ENCODE measurements around the gene ELAVL1.

Gene ELAVL1

DNA sequence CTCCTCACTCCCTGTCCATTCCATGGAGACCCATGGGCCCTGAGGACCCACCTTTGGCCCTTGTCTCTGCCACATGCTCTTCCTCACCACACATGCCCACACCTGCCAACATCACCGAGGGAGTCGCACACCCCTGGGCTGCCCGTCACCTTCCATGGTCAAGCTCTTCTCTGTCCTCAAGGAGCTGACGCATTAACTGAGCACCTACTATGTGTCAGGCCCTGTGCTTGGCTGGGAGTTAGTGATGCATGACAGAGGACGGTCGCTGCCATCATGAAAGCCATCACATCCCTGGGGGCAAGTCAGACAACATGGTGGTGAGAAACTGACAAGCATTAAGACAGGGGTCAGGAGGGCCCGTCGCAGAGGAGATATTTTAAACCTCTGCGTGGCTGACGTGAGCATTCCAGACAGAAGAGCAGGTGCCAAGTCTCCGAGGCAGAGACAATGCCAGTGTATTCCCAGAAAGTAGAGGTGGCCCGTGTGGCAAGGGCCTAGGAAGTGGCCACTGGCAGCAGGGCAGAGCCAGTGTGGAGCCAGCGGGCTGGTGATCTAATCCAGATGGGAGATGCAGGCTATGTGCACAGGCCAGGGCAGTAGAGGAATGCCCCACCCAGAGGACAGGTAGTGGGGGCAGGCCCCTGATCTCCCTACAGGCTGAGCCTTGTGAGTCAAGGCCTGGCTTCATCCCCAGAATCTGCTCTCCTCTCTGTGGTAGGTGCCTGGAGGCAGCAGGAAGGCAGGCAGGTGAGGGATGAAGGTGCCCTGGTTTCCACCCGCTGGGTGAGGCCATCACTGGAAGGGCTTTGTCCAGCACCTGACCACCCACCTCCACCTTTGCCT lies 21.2 kb downstream of the ELAVL1 start:
- no peak for DNase-seq

DNA sequence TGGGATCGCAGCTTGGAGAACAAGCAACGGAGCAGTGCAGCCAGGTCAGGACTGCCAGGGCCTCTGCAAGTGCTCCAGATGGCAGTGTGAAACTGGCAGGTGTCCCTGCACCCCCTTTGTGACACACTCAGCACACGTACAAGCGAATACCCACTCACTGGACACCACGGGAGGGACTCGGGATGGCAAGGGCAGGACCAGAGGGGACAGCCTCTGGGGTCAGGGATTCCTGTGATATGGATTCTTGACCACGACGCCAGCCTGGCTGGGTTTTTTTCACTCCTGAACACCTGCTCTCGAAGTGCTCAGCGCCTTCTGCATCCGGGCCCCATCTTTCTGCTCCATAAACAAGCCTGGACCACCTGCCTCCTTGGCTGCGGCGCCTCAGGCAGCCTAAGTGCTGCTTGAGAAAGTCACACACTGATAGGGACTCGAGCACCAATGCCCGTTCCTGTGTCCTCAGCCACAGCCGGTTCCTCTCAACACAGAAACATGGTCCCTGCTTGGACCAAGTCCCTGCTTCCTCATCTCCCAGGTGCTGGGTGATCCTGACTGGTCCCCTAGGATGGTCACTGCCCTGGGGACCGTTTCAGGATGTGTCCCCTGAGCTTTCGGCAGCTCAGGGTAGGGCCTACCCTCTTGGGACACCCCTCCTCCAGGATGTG lies 22.0 kb downstream of the ELAVL1 start:
- DNase-seq = no peak

DNA sequence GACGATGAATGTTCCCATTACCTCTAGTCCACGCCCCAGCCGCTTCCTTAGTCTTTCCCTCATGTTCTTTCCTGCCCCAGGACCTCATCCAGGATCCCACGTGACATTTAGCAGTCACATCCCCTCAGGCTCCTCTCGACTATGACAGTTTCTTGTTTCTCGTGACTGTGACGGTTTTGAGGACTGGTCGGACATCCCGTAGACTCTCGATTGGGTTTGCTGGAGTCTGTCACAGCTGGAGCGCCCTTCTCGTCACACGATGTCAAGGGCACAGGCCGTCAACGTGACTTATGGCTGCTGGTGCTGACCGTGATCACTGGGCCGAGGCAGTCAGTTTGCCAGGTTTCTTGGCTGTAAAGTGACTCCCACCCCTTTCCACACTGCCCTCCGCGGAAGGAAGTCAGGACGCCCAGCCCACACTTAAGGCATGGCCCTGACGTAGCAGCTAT lies 22.8 kb downstream of the ELAVL1 start:
- no peak for DNase-seq

DNA sequence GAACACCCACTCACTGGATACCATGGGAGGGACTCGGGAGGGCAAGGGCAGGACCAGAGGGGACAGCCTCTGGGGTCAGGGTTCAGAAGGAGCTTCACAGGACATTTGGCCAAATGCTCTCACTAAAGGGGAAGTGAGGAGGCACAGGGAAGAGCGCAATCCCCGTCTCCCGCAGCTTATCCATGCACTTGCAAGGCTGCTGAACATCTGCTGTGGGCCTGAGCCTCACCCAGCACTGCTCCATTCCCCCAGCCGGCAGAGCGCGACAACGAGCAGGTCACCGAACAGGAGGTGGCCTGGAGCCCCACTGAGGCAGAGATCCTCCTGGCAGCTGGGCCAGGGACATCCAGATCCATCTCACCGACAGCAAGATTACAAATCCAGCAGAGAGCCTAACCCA lies 23.3 kb downstream of the ELAVL1 start:
- DNase-seq = no peak

DNA sequence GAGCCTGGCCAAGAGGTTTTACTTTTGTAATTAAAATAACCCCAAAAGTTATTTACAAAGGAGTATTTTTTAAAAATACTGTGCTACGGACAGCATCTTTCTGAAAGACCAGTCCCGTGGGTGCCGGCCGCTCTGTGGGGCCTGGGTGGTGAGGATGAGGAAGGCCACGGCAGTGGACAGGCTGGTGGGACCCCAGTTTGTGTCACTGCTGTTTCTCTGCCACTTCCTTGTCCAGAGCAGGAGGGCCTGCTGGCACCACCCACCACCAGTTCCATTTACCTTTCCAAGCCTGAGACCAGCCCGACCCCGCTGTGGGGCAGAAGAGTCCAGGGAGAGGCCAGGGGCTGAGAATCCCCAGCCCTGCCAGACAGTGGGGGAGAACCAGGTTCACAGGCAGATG lies 23.8 kb downstream of the ELAVL1 start:
- DNase-seq = no peak

DNA sequence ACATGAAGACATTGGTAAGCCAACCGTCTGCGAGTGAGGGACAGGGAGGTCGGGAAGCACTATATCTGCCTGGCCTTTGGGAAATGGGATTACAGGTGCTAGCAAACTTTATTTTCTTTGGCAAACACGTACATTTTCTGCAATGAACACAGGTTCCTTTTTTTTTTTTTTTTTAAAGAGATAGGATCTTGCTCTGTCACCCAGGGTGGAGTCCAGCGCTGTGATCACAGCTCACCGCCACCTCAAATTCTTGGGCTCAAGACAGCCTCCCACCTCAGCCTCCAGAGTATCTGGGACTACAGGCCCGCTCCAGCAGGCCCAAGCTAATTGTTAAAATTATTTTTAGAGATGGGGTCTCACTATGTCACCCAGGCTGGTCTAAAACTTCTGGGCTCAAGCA lies 24.2 kb downstream of the ELAVL1 start:
- DNase-seq = no peak

DNA sequence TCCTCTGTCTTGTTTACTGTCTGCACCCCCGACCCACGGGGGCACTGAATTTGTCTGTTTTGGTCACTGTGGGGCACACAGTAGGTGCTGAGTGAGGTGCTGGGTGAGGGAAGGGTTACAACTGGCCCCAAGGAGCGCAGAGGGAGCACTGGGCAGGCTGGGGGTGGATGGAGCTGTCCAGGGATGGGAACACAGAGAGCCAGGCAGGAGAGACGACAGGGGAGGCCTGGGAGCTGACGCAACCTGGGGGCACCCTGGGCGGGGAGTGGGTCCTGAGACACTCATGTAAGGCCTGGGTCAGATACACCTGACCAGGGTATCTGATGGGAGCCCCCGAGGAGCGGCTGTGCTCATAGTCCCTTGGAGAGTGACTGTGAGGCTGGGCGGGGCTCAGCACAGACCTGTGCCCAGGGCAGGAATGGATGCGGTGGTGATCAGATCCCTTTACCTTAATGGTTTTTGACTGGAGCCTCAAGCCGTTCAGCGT lies 24.8 kb downstream of the ELAVL1 start:
- no peak for DNase-seq

DNA sequence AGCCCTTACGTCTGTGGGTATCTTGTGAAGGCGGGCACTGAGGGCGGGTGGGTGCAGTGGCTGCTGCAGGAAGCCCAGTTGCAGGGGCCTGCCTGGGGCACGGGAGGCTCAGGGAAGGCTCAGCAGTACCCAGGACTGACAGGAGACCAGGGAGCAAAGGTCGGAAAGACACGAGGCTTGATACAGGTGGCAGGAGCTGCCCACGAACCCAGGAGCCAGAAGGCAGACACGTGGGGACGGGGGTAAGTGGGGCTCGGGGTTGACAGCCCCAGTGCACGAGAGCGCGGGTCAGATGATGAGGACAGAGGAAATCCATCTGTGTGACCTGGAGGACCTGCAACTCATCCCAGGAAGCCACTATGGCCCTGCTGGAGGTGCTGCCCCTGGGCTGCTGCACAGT lies 25.3 kb downstream of the ELAVL1 start:
- DNase-seq = no peak

DNA sequence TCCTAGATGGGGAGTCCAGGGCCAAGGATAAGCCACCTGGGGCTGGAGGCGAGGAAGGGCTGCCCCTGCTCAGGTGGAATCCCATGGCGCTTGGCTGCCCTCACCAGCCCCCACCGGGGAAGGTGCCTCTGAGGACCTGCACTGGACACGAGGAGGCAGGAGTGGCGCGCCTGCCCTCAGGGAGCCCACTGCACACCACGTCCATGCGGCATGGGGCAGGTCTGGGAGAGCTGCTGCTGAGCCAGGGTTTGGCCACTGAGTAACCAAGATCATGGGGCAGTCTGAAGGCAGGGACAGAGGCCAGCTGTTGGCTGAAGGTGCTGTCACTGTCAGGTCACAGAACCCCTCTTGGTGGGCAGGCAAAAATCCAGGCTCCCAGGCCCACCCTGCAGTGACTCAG lies 25.9 kb downstream of the ELAVL1 start:
- DNase-seq = no peak

DNA sequence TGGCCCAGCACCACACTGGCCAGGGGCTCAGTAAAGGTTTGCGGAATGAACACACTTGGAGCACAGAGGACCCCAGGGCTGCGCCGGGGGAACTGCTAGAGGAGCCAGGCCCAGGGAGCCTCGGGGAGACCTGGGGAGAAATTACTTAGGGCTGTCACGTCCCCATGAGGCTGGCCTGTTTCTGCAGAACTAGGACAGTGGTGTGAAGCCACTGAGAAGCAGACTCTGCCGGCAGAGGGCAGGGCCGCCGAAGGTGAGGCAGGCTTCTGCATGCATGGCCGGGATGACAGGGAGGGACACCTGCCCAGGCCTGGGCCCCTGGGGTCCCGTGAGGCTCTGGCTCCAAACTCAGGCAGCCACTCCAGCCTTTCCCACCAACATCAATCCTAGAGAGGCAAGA lies 26.4 kb downstream of the ELAVL1 start:
- DNase-seq = no peak

DNA sequence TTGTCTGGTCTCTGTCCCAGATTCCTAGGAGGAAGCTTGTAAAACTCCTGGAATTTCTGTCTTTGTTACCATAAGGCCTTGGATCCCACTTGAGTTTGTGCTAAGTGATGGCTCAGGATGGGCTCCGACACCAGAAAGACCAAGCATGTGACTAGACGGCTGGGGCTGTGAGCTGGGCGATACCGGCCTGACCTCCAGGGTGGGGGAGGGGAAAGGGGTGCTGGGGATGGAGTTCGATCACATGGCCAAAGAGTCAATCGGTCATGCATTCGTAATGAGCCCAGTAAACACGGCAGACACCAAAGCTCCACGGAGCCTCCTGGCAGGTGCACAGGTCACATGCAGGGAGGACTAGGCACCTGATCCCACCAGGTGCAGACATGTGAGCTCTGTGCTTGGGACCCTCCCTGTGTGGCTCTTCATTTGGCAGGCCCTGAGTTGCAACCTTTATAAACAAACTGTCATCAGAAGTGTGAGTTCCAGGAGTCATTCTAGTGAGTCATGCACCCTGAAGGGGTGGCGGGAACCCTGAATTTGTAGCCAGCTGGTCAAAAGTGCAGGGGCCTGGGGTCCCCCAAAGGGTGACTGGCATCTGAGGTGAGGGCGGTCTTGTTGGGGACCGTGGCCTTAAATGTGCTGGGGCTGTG lies 27.1 kb downstream of the ELAVL1 start:
- DNase-seq = no peak

DNA sequence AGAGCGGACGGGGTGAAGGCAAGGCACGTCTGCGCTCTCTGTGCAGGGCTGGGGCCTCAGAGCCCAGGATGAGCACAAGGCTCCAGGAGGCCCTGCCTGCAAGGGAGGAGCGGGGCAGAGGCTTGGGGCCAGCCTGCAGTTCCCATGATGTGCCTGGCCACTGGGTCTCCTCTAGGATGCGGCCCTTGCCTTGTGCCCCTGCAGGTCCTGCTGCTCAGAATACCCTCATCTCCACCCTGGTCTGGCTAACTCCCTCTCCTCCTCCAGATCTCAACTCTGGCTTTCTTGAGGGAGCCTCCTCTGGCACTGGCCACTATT lies 27.8 kb downstream of the ELAVL1 start:
- DNase-seq = no peak

DNA sequence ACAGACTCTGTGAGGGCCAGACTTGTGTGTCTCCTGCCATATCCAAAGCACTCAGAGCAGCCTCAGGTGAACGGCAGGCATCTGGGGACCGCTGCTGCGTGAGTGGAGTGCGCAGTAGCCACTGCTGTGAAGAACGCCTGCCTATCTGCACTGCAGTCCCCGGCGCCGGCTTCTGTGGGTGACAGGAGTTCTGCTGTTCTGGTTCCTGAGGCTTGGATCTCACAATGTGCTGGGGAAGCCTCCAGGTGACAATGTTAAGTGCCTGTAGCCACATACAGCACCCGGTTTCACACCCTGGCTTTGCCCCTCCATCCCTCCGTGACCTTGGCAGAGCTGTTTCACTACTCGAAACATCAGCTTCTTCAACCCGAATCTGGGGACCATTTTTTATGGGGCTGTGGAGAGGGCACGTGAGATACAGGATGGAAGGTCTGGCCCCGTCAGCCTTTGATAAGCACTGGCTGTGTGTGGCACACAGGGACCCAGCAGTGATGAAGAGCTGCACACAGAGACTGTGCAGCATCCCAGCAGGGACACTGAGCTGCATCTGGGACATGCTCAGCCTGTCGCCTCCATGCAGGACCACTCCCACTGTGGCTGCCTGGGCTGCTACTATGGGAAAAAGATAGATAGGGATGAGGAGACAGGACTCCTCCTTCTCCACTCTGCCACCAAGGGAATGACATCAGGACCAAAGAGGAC lies 28.3 kb downstream of the ELAVL1 start:
- DNase-seq = no peak

DNA sequence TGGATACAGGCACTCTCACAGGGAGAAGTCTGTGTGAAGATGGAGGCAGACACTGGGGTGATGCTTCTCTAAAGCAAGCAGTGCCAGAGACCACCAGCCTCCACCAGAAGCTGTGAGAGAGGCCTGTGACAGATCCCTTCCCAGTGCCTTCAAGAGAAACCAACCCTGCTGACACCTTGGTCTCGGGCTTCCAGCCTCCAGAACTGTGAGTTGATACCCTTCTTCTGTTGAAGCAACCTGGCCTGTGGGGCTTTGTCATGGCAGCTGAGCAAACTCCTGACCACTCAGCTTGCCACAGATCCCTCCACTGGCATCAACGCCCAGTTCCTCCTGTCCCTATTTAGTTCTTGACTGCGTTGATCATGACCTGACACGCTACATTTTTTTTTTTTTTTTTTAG lies 29.0 kb downstream of the ELAVL1 start:
- DNase-seq = no peak

DNA sequence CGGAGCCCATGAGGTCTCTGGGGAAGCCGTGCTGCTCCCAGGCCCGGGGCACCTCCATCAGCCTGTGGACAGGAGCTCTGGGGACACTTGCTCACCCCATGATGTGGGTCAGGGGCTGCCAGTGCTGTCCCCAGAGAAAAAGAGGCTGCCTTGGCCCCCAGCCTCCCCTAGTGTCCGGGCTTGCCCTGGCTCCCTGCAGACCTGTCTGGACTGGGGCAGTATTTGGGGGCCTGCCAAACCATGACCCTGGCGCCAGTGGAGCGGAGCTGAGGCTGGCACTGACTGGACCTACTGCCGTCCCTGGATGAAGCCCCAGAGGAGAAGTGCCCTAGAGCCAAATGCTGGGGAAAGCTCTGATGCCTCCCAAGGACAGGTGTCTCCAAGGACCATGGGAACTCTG lies 30.4 kb downstream of the ELAVL1 start:
- no peak for DNase-seq

DNA sequence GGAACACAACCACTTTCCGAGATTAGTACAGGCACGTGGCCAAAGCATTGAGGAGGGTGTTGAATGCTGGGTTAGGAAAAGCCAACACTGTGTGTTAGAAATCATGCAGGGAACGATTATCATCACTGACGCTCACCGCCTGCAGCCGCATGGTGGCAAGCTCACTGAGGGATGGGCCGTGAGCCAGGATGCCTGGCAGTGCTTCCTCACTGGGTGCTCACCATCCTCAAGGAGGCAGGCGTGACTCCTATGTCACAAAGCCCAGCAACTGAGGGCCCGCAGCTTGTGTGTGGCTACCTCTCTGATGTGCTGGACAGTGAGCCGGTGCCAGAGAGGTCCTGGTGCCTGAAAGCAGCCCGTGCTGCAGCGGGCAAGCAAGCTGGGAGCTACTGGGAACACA lies 31.6 kb downstream of the ELAVL1 start:
- DNase-seq = no peak

DNA sequence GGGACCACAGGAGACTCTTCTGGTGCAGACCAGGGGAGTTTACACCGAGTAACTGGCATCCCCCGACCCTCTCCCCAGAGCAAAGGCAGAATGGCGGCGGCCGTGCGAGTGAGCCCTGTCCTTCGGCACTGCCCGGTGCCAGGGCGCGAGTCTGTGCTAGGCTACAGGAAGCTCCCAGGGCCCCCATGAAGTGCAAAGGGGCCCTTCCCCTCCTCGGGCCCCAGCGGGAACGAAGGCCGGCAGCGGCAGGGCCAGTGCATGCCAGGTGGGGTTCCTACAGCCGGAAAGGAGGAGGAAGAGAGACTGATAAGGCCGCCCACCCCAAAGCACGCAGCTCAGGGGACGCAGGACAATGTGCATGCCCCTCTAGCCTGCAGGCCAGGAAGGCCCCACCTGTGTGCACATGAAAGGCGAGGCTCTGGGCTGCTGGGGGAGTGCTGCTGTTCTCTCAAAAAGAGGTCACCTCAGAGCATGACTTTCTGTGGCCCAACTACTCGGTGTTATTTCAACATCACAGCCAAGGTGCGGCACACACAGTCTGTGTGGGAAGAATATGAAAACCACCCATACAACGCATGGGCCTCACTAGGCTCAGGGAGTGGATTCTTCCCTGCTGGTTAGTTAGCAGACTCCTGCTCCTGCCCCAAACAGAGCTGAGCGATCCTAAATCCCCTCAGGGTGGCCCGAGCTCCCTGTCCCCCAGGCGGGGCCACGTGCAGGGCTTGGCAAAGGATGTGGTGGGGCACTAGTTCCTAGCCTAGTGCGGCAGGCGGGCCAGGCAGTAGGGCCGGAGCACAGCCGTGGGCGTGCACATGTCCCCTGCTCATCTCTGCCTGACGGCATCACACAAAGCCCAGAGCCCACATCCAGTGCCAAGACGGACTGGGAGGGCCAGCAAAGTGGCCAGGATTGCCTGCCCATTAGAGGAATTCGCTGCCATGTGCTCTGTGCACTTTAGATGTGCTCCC lies 33.6 kb downstream of the ELAVL1 start:
- no peak for DNase-seq

DNA sequence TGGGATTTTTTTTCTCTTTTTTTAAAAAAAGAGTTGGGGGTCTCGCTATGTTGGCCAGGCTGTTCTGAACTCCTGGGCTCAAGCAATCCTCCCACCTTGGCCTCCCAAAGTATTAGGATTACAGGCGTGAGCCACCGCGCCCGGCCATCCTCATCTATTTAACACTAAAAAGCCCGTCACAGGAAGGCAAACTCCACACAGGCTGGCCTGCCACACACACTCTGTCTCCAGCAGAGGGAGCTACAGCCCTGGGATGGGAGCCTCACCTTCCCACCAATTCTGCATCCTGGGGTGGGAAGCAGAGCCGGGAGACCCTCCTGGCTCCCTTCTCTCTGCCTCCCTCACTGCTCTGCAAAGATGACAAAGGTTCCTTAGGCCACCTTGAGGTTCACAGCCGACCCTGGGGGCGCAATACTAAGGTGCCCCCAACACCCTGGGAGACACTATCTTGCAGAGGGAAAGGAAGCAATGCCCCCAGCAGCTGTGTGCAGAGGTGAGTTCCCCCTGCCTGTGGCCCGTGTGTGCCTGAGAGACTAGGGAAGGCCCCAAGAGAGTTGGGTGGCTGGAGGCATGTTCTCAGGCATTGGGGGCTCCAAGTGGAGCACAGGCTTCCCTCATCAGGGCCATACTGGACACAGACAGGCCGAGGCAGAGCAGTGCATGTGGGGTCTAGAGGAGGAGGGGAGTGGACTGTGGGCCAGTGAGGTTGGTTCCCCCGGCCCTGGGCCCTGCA lies 34.6 kb downstream of the ELAVL1 start:
- DNase-seq = no peak

DNA sequence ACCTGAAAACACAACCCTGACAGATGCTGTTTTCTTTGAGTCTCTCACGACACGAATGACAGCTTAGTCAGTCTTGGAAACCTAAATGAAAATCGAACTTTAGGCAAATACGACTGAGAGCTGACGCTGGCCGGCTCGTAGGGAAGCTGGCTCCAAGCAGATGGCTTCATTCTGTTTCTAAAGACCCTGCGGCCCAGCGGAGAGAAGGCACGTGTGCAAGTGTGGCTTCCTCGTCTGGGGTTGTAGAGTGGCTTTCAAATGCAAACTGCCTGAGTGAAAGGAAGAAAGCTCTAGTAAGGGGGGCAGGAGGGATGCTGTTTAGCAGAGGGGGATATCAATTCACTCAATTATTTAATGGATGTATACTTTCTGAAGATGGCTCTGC lies 35.9 kb downstream of the ELAVL1 start:
- no peak for DNase-seq

DNA sequence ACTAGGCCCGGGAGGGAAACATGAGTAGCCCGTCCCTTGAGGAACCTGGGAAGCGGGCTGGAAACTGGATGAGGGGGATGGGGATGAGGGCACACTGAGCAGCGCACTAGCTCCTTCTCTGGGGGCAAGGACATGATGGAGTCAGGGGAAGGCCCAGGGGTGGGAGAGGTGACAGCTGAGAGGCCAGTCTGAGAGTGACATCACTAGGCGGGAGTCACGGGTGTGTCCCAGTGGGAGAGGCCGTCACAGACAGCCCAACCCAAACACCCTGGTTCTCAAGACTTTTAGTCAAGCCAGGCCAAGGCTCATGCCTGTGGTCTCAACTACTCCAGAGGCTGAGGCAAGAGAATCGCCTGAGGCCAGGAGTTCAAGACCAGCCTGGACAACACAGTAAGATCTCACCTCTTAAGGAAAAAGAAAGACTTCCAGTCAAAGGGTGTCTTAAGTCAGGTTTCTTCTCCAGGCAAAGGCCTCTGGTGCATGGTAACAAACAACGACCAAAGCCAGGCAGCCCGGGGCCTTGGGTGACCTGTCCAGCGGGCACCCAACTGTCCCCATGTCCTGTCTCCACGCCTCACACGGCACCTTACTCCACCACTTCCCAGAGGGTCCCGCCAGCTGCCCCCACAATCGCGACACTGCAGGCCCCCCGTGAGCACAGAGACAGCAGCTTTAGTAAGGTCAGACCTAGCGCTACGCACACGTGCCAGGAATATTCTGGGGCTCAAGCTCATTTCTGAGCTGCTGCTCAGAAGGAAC lies 36.5 kb downstream of the ELAVL1 start:
- no peak for DNase-seq
